GM12891 (cell line): Measurements from ENCODE around the gene LST1.

Experiments used
- POLR2A ChIP-seq: IDR thresholded peaks from 2 replicates; pipeline ENCODE4 v1.6.1; 2011; ENCODE audit warnings: low read depth, low read length, control low read depth
- POU2F2 ChIP-seq: IDR thresholded peaks from 2 replicates; pipeline ENCODE4 v1.6.1; 2011; ENCODE audit warnings: low read depth, mild to moderate bottlenecking, control low read depth, low read length, moderate library complexity
- SPI1 ChIP-seq: IDR thresholded peaks from 2 replicates; pipeline ENCODE4 v1.6.1; 2011; ENCODE audit warnings: low read depth, low read length, control low read depth
- TAF1 ChIP-seq: IDR thresholded peaks from 2 replicates; pipeline ENCODE4 v1.6.1; 2011; ENCODE audit warnings: low read depth, low read length, control low read depth

GRCh38 chr6:31548544-31548873 lies 37.6 kb upstream of the LST1 start:
- no peak for TF ChIP-seq POLR2A
- no peak for TF ChIP-seq POU2F2
- TF ChIP-seq SPI1, result no peak
- no peak for TF ChIP-seq TAF1
